GM19324 (cell line): ENCODE measurements around the gene SP140L.
"Not testable (repeated sequence)": the region's sequence is repeated elsewhere in the genome, so short reads cannot be mapped to it uniquely, and the experiment has no call there.

Source experiments
- ATAC-seq: cut with Tn5 transposase; IDR thresholded peaks from one replicate; pipeline ENCODE4 v1.9.1; 2021; ENCODE audit warnings: mild to moderate bottlenecking, moderate library complexity; ENCODE audit not compliant: unreplicated experiment, low FRiP score

The SP140L gene

GRCh38 chr2:230414302-230414701, 87.3 kb downstream of the SP140L start:
- ATAC-seq = no peak

GRCh38 chr2:230416061-230416721, 89.2 kb downstream of the SP140L start, which contains the start of gene SP100:
Gene SP100 (plus strand): TSS chr2:230416201. CDS start chr2:230416297, 96 bp downstream.
- peak; percentile 71 for ATAC-seq

GRCh38 chr2:230417436-230417835, 90.4 kb downstream of the SP140L start:
- ATAC-seq = no peak

DNA sequence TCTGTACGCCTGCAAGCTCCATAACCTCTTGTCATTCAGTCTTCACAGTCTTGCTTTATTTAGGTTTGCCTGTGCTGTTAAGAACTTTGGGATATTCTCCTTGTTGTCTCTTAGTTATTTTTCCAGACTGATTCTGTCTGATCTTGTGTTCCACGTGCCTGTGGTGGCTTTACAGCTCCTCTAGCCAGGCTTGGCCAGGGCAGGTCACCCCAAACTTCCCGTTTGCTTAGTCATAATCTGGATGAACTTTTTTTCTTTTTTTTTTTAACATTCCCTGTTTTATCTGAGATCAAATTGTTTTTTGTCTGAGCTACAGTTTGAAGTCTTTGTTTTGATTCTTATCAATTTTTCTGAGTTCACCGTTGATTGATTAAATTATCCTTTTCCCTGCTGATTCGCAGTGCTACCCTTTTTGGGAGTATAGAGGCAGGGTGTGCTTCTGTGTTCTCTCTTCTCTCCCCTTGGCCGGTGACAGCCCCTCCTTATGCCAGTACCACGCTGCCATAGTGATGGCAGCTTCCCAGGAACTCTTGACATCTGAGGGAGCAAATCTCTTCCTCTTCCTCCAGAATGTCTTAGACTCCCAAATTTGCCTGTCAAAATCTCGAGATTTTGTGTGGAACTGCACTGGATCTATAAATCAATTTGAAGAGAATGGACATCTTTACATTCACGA, 91.5 kb downstream of the SP140L start:
- no peak for ATAC-seq

DNA sequence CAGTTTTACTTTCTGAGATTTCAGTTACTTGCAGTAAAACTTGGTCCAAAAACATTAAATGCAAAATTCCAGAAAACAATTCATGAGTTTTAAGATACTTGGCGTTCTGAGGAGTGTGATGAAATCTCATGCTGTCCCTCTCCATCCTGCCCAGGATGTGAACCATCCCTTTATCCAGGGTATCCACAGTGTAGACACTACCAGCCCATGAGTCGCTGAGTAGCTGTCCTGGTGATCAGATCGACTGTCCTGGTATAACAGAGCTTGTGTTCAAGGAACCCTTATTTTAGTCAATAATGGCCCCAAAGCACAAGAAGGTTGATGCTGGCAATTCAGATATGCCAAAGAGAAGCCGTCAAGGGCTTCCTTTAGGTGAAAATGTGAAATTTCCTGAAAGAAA, 92.2 kb downstream of the SP140L start:
- no peak for ATAC-seq

DNA sequence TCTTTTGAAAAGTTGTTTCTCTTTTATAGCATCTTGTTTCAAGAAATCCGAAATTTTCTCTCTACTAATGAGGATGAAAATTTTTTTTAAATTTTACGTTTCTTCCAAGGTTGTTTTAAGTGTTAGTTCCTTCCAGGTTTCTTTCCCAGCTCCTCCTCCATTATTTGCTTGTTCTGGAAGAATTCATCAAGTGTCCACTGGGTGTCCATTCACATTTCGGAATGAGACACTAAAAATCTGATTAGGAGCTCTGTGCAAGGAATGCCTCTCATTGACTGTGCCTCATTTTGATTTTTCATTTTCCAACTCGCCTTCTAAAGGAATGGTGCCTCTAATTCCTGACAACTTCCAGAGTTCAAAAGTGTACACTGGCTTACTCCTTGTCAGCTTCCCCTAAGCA, 95.2 kb downstream of the SP140L start:
- no peak for ATAC-seq

GRCh38 chr2:230423851-230424458, 97.0 kb downstream of the SP140L start:
- ATAC-seq = no peak

DNA sequence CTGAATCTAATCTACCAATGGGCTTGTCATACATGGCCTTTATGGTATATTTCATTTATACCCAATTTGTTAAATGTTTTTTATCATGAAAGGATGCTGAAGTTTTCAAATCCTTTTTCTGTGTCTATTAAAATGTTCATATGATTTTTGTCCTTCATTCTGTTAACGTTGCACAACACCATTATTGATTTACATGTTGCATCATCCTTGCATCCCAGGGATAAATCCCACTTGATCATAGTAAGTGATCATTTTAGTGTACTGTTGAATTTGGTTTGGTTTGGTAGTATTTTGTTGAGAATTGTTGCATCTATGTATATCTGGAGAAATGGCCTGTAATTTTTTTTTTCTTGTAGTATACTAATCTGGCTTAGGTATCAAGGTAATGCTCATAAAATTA, 98.4 kb downstream of the SP140L start:
- no peak for ATAC-seq

GRCh38 chr2:230429513-230429912, 102.5 kb downstream of the SP140L start:
- ATAC-seq = no peak

GRCh38 chr2:230430957-230431910, 104.2 kb downstream of the SP140L start:
- no peak for ATAC-seq

GRCh38 chr2:230434677-230435324, 107.8 kb downstream of the SP140L start:
- ATAC-seq = no peak

DNA sequence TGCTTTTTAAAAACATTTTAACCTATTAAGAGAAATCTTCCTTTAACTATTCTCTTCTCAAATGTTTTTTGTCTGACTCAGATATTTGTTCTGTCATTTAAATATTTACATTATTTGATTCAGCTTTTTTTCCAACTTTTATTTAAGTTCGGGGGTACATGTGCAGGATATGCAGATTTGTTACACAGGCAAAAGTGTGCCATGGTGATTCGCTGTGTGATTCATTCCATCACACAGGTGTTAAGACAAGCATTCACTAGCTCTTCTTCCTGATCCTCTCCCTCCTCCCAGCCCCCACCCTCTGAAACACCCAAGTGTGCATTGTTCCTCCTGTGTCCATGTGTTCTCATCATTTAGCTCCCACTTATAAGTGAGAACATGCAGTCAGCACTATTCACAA, 108.4 kb downstream of the SP140L start:
- no peak for ATAC-seq

GRCh38 chr2:230439121-230439520, 112.1 kb downstream of the SP140L start:
- ATAC-seq = not testable (repeated sequence)

DNA sequence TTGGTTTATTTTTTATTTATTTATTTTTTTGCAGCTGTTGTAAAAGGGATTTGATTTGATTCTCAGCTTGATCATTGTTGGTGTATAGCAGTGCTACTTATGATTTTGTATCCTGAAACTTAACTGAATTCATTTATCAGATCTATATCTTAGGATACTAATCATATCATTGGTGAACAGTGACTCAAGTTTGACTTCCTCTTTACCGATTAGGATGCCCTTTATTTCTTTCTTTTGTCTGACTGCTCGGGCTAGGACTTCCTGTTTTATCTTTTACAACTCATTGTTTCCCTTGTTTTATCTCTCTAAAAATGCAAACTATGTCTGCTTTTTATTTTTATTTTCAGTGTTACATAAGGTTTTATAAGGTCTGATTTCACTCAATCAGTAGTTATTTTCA, 112.6 kb downstream of the SP140L start:
- no peak for ATAC-seq

DNA sequence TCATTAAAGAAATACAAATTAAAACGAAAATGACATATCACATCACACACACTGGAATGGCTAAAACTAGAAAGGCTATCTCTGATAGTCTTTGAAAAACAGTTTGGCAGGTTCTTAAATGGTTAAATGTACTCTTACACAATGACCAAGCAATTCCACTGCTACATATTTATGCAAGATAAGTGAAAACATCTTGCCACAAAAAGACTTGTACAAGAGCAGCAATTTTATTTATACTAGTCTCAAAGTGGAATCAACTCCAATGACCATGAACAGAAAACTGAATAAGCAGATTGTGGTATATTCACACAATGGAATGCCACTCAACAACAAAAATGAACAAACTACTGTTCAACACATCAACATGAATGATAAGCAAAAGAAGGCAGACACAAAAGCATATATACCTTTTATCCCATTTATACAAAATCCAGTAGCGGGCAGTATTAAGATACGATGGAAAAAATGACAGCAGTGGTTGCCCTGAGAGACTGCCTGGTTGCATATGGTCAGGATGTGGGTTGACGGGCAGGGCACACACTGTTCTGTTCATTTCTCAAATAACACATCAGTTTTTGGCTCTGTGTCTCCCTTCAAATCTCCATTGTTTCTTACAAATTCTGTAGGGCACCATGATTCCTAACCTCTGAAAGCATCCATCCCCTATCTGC, 114.4 kb downstream of the SP140L start:
- peak; percentile 64 for ATAC-seq

GRCh38 chr2:230443541-230443940, 116.5 kb downstream of the SP140L start:
- ATAC-seq = no peak

DNA sequence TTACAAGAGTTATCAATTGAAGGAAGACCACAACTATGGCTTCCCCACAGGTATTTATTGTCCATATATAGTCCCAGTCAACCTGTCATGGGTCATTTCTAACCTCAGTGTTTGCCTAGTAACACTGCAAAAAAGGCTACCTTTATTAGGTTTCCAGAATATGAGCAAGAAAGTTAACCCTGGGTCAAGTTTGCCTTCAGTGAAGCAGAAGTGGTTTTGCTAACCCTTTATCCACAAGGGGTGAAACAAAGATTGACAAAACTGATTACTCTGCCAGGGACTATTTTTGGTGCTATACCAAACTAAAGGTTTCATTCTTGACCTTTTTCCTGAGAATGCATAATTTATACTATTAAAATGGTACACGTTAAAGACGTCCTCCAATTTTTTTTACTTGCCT, 117.8 kb downstream of the SP140L start:
- ATAC-seq = no peak

- ATAC-seq = no peak
Measured at GRCh38 chr2:230447036-230447435, 120.0 kb downstream of the SP140L start.
